Fibroblast of lung (primary cell): ENCODE measurements around the gene SHISAL1.

Experiments used
- EZH2 ChIP-seq: IDR thresholded peaks from 2 replicates; pipeline ENCODE4 v1.5.1; 2012; ENCODE audit warnings: low read length, control low read depth, mild to moderate bottlenecking; ENCODE audit errors: missing control alignments
- TF ChIP-seq, protein P1 (sequence below), 2 donors: IDR thresholded peaks in 1 of 2; conservative IDR thresholded peaks in 1 of 2; 1 replicate in 1 of 2; 2 replicates in 1 of 2; pipeline ENCODE4 v1.5.1; 2011 to 2012; ENCODE audit warnings: low read length in 2 of 2, control low read depth in 1 of 2, inconsistent platforms in 1 of 2, low read depth in 1 of 2, mild to moderate bottlenecking in 1 of 2

DNA sequence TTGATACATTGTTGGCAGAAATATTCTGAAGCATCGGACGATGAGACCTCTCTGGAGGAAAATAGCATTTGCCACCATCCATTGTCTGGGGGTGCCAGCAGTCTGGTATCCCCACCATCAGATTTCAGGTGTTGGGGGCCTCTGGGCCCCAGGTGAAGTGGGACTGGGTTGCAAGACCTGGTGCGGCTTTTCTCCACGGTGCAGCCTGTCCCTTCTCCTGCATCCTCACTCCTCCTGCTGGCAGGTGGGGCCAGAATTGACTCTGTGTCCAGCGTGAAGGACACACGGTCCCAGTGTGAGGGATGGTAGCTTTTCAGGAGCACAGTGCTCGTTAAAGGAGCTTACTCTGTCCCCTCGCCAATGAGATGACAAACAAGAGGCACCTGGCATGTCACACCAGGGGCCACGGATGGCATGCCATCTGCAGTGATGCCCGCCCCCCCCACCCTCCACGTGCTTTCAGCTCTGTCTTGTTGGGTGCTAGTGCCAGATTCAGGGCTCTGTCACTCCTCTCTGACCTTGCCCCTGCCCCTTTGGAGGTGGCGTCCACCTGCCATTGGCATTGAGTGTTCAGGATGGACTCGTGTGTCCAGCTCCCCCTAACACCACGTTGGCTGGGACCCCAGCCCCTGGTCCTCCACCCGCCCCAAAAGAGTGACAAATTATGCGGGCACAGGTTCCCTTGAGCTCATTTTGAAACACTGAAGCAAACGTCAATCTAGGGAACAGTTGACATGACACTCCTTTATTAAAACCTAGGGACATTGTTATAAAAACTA is 69.6 kb downstream of the SHISAL1 start:
- TF ChIP-seq, protein P1, sequence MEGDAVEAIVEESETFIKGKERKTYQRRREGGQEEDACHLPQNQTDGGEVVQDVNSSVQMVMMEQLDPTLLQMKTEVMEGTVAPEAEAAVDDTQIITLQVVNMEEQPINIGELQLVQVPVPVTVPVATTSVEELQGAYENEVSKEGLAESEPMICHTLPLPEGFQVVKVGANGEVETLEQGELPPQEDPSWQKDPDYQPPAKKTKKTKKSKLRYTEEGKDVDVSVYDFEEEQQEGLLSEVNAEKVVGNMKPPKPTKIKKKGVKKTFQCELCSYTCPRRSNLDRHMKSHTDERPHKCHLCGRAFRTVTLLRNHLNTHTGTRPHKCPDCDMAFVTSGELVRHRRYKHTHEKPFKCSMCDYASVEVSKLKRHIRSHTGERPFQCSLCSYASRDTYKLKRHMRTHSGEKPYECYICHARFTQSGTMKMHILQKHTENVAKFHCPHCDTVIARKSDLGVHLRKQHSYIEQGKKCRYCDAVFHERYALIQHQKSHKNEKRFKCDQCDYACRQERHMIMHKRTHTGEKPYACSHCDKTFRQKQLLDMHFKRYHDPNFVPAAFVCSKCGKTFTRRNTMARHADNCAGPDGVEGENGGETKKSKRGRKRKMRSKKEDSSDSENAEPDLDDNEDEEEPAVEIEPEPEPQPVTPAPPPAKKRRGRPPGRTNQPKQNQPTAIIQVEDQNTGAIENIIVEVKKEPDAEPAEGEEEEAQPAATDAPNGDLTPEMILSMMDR (conservative IDR thresholded peaks at IDR 0.05 in 1 of 2, IDR thresholded peaks at IDR 0.05 in 1 of 2; ENCODE audit: low read depth in 1 of 2, low read length in 2 of 2), result no peak
- TF ChIP-seq EZH2, result no peak
